Astrocyte of the cerebellum (primary cell): ENCODE data around the gene FLNB.

Experiments used
- DNase-seq: peaks from one replicate; pipeline ENCODE4 v3.0.0-alpha.2; 2011; ENCODE audit warnings: low read depth
- H3K4me3 ChIP-seq: 2 replicates; pipeline ENCODE4 v1.5.1; 2011; ENCODE audit warnings: mild to moderate bottlenecking, low read depth, low read length, moderate library complexity
- CTCF ChIP-seq: IDR thresholded peaks from 2 replicates; pipeline ENCODE4 v1.5.1; 2012; ENCODE audit warnings: low read length, low read depth, moderate library complexity, mild to moderate bottlenecking; ENCODE audit errors: missing control alignments
- in situ Hi-C: cut with HindIII; loops from 2 replicates; pipeline ENCODE4 v1.10.0; 2017; ENCODE audit warnings: low sequenced_read_pairs

Gene FLNB

DNA sequence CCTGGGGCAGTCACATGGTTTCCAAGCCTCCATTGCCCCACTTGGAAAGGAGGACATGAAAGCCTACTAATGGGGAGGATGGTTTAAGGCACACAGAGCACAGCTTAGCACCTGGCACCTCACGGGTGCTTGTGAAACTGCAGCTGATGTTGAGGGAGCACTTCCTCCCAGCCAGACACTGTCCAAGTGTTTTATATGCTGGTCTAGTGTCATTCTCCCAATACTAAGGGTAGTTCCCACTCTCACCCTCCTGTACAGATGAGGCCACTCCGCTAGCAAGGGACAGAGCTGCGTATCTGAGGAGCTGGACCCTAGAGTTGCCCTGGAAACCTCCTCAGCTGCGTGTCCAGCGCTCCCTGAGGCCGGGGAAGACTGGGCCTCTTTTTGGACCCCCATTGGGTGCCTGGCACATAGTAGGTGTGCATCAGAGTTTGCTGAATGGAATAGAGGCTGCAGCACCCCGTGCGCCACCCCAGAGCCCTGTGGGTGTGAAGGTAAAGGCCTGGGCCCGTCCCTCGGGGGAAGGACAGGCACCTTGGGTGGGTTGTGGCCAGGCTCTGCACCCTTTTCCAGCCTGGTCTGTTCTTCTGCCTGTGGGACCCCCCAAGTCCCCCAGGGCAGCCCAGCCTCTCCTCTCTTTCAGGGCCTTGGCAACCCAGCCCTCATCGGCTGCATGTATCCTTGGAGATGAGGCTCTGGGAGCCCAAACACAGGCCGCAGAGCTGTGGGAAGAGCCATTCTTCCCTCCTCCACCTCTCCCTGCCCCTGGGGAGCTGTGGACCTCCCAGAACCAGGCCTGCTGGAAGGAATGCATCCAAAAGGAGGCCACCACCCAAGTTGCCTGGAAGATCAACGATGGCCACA, 171.2 kb downstream of the FLNB start:
- in situ Hi-C loops, result no loop called here
- no peak overlapping the region for H3K4me3 ChIP-seq

DNA sequence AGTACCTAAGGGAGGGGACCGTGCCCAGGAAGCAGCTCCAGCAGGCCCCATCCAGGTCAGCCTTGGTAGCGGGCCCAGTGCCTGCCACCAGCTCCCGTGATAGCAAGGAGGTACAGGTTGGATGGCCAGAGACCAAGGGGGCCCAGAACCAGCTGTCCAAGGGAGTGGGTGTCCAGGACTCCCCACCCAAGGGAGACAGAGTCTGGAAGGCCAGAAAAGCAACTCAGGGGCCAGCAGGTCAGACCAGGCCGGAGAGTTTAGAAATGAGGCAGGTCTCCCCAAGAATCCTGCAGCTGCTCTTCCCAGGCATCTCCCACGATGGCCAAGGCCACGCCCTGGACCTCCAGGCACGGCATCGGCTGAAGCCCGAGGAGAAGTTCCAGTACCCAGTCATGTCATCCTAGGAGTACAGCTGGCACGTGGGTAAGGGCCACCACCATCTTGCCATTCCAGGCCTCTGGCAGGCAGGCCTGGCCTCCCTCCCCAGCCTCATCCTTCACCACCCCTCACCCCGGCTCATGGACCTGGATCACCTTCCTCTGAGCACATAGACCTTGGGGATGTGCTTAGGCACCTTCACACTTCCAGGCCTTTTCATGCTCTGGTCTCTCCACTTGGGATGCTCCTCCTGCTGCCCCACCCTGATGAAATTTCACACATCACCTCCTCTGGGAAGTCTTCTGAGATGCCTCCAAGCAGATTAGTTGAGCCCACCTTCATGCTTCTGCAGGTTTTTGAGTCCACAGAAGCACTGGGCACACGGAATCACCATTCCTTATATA, 172.1 kb downstream of the FLNB start:
- in situ Hi-C loops, result no loop called here
- H3K4me3 ChIP-seq, result no peak overlapping the region
- no peak for TF ChIP-seq CTCF
- DNase-seq, result no peak

More for the DNA sequence above, 171.2 kb downstream of the FLNB start:
- no peak for DNase-seq
- no peak for TF ChIP-seq CTCF

GRCh38 chr3:58180940-58181587, 172.8 kb downstream of the FLNB start:
- TF ChIP-seq CTCF, result no peak
- no peak for DNase-seq

GRCh38 chr3:58183221-58183620, 175.0 kb downstream of the FLNB start:
- H3K4me3 ChIP-seq, result no peak overlapping the region
- TF ChIP-seq CTCF, result no peak
- DNase-seq, result no peak
- in situ Hi-C loops, result no loop called here

More at GRCh38 chr3:58180940-58181587, 172.8 kb downstream of the FLNB start:
- in situ Hi-C loops, result no loop called here
- H3K4me3 ChIP-seq, result no peak overlapping the region

GRCh38 chr3:58183891-58184290, 175.7 kb downstream of the FLNB start:
- no peak for DNase-seq
- H3K4me3 ChIP-seq, result no peak overlapping the region
- no peak for TF ChIP-seq CTCF
- in situ Hi-C loops, result no loop called here

- TF ChIP-seq CTCF, result no peak
- in situ Hi-C loops, result no loop called here
- no peak overlapping the region for H3K4me3 ChIP-seq
- DNase-seq, result no peak
Measured at GRCh38 chr3:58184309-58184981, 176.2 kb downstream of the FLNB start.
